Activated CD4-positive, alpha-beta T cell treated with anti-CD3 and anti-CD28 coated beads, Interleukin-2, amount 10 ng/mL, durations not matched to agents 7 days and 5 days (primary cell): ENCODE results near the gene CDC42EP3. TPM values are rescaled to one million over a fixed set of nuclear protein-coding genes. Genes with fewer than 3 reads are reported as not detected.
A peak's percentile ranks its signal among the peaks of the same experiment; 100 is the strongest.

ENCODE experiments used
- CTCF ChIA-PET: fragments of 350-600 bp; sonication (Branson Sonifier 250); formaldehyde crosslinking; loops from one replicate; lab custom pipeline; 2021; ENCODE audit warnings: antibody characterized with exemption; lab: Charles Lee
- POLR2A ChIA-PET: fragments of 350-600 bp; sonication (Branson Sonifier 250); formaldehyde crosslinking; loops from one replicate; lab custom pipeline; 2021; ENCODE audit warnings: antibody characterized with exemption; lab: Charles Lee
- DNase-seq: peaks from one replicate; pipeline ENCODE4 v3.0.0-alpha.2; 2020
- H3K27ac Mint-ChIP-seq: one replicate; pipeline ENCODE4 v1.8.0; 2021; ENCODE audit warnings: mild to moderate bottlenecking, moderate library complexity, mixed read lengths
- H3K27me3 Mint-ChIP-seq: one replicate; pipeline ENCODE4 v1.8.0; 2021; ENCODE audit warnings: mixed read lengths
- H3K36me3 Mint-ChIP-seq: one replicate; pipeline ENCODE4 v1.8.0; 2021; ENCODE audit warnings: low read depth, mixed read lengths
- H3K4me1 Mint-ChIP-seq: one replicate; pipeline ENCODE4 v1.8.0; 2021; ENCODE audit warnings: mixed read lengths
- H3K4me3 Mint-ChIP-seq: one replicate; pipeline ENCODE4 v1.8.0; 2021; ENCODE audit warnings: mild to moderate bottlenecking, moderate library complexity, mixed read lengths
- H3K9me3 Mint-ChIP-seq: one replicate; pipeline ENCODE4 v1.8.0; 2021; ENCODE audit warnings: mixed read lengths
- total RNA-seq, 2 experiments: library from RNA; stranded (reverse); gene quantifications; one replicate each; pipeline ENCODE4 v1.2.3, GENCODE V29; 2021

Gene CDC42EP3
- total RNA-seq, 2 experiments from 2014 or later = 28.2 to 39.8 TPM

DNA sequence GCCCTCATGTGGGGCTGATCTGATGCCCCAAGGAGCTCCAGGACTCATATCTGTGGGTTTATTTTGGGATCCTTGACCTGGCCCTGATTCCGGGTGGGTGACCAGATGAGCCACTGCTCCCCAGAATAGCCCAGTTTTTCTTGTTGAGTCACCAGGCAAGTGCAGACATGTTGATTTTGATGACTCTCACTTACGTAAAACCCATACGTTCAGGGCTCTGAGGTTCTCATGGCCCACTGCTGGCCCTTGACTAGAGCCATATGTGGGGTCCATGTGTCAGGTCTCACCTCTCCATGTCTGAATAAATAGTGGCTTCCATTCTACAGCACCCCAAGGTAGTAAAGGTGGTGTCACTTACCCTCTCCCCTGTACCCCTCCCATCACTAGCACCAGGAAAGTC is 41.9 kb downstream of the CDC42EP3 start:
- Mint-ChIP-seq H3K9me3 (peaks cover 4% of the 10 kb centered on the region), H3K27ac (no peak overlapping the region), H3K4me1 (peaks cover 55% of the 10 kb centered on the region), H3K4me3 (no peak overlapping the region), H3K36me3 (peaks cover 7% of the 10 kb centered on the region), H3K27me3 (no peaks in the 10 kb centered on the region)
- CTCF ChIA-PET = no interaction called here
- no peak for DNase-seq
- POLR2A ChIA-PET = no interaction called here

- ChIA-PET POLR2A (no interaction called here), CTCF (interaction anchor here (1.1 kb wide), 1 partner anchor 12 kb away, joined by 3 read pairs; no protein-coding TSS in a partner anchor)
- peaks cover 10% of the 10 kb centered on the region for H3K36me3 Mint-ChIP-seq
Measured at GRCh38 chr2:37627710-37628109, 43.7 kb downstream of the CDC42EP3 start.

GRCh38 chr2:37625796-37626571 is 45.5 kb downstream of the CDC42EP3 start:
- H3K4me1 Mint-ChIP-seq = peaks cover 56% of the 10 kb centered on the region
- H3K36me3 Mint-ChIP-seq = peaks cover 11% of the 10 kb centered on the region

More at GRCh38 chr2:37627710-37628109, 43.7 kb downstream of the CDC42EP3 start:
- Mint-ChIP-seq H3K4me3 (no peak overlapping the region), H3K4me1 (peaks cover 61% of the 10 kb centered on the region), H3K9me3 (peaks cover 4% of the 10 kb centered on the region), H3K27ac (no peak overlapping the region), H3K27me3 (no peaks in the 10 kb centered on the region)
- DNase-seq = no peak

DNA sequence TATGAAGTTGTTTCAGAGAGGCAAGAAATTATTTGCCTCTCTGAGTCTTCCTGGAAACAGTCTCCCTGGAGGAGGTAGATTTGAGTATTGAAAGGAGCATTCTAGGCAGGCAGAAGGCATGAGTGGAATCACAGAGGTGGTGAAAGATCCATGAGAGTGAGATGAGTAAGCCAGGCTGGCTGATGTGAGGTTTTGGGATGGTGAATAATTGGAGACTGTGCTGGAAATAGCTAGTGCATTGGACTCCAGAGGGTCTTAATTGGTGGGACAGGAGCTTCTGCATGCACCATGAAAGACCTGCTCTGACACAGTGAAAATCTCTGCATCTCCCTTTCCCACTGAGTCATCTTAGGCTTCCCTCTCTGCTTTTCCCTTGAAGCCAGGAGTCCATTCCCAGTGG is 46.3 kb downstream of the CDC42EP3 start:
- Mint-ChIP-seq H3K4me1 (peaks cover 49% of the 10 kb centered on the region), H3K27me3 (no peaks in the 10 kb centered on the region), H3K36me3 (peaks cover 12% of the 10 kb centered on the region), H3K27ac (peak overlapping the region; percentile 89), H3K9me3 (peaks cover 14% of the 10 kb centered on the region), H3K4me3 (no peak overlapping the region)
- CTCF ChIA-PET = interaction anchor here (0.6 to 1.7 kb wide), 2 partner anchors 9 to 18 kb away, joined by 3 to 4 read pairs; no protein-coding TSS in a partner anchor
- POLR2A ChIA-PET = no interaction called here
- no peak for DNase-seq

More at GRCh38 chr2:37625796-37626571, 45.5 kb downstream of the CDC42EP3 start:
- H3K27me3 Mint-ChIP-seq = no peaks in the 10 kb centered on the region
- H3K9me3 Mint-ChIP-seq = peaks cover 10% of the 10 kb centered on the region
- peak; percentile 69 for DNase-seq
- CTCF ChIA-PET = interaction anchor here (1.0 to 1.7 kb wide), 2 partner anchors 10 to 67 kb away, joined by 3 to 4 read pairs; no protein-coding TSS in a partner anchor
- peak overlapping the region; percentile 89 for H3K27ac Mint-ChIP-seq
- H3K4me3 Mint-ChIP-seq = peak overlapping the region; percentile 35
- POLR2A ChIA-PET = no interaction called here

- ChIA-PET CTCF (interaction anchor here (0.6 to 2.5 kb wide), 9 partner anchors 8 to 253 kb away, joined by 3 to 12 read pairs (median 3); no protein-coding TSS in a partner anchor), POLR2A (interaction anchor here (1.8 kb wide), 1 partner anchor 38 kb away, joined by 5 read pairs; no protein-coding TSS in a partner anchor)
- Mint-ChIP-seq H3K27me3 (no peaks in the 10 kb centered on the region), H3K27ac (peak overlapping the region; percentile 89), H3K4me1 (peaks cover 45% of the 10 kb centered on the region), H3K36me3 (peaks cover 12% of the 10 kb centered on the region), H3K9me3 (peaks cover 14% of the 10 kb centered on the region), H3K4me3 (peak overlapping the region; percentile 5)
- DNase-seq = no peak
Measured at GRCh38 chr2:37623971-37624900, 47.2 kb downstream of the CDC42EP3 start.

DNA sequence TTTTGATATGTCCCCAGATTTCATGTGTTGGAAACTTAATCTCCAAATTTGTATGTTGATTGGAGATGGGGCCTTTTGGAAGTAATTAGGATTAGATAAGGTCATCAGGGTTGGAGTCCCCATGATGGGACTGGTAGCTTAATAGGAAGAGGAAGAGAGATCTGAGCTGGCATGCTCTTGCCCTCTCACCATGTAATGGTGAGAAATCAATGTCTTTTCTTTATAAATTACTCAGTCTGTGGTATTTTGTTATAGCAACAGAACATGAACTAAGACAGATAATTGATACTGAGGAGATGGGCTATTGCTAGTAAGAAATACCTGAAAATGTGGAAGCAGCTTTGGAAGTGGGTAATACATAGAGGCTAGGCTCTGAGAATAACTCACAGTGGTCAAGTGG is 48.0 kb downstream of the CDC42EP3 start:
- CTCF ChIA-PET = interaction anchor here (0.6 to 2.5 kb wide), 9 partner anchors 9 to 226 kb away, joined by 3 to 12 read pairs (median 3); no protein-coding TSS in a partner anchor
- peak overlapping the region; percentile 50 for H3K27ac Mint-ChIP-seq
- H3K9me3 Mint-ChIP-seq = peaks cover 14% of the 10 kb centered on the region
- POLR2A ChIA-PET = interaction anchor here (1.8 kb wide), 1 partner anchor 37 kb away, joined by 5 read pairs; no protein-coding TSS in a partner anchor
- H3K4me1 Mint-ChIP-seq = peaks cover 45% of the 10 kb centered on the region
- H3K36me3 Mint-ChIP-seq = peaks cover 12% of the 10 kb centered on the region
- H3K27me3 Mint-ChIP-seq = no peaks in the 10 kb centered on the region
- H3K4me3 Mint-ChIP-seq = no peak overlapping the region
- DNase-seq = no peak

- Mint-ChIP-seq H3K4me3 (no peak overlapping the region), H3K27me3 (no peaks in the 10 kb centered on the region), H3K4me1 (peaks cover 48% of the 10 kb centered on the region), H3K27ac (no peak overlapping the region), H3K9me3 (peaks cover 14% of the 10 kb centered on the region), H3K36me3 (peaks cover 14% of the 10 kb centered on the region)
- DNase-seq = no peak
- ChIA-PET CTCF (interaction anchor here (0.6 to 2.5 kb wide), 5 partner anchors 9 to 33 kb away, joined by 3 to 12 read pairs (median 4); no protein-coding TSS in a partner anchor), POLR2A (interaction anchor here (1.8 kb wide), 1 partner anchor 36 kb away, joined by 5 read pairs; no protein-coding TSS in a partner anchor)
Measured at GRCh38 chr2:37622450-37623100, 48.9 kb downstream of the CDC42EP3 start.

DNA sequence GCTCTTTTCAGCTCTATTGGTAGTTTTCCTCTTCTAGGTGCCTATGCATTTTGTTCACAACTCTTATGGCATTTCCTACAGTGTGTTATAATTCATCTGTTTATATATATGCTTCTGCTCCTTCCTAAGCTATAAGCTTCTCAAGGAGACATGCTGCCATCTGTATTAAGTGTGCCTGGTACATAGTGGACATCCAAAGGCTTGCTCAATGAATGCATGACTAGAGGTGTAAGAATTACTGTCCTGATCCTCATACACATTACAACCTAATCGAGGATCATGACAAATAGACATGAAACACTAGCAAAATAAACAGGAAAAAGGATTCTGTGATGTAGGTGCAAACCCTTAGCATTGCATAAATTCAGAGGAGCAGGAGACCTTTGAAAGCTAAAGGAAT is 50.2 kb downstream of the CDC42EP3 start:
- POLR2A ChIA-PET = interaction anchor here (0.7 kb wide), 1 partner anchor 355 kb away, joined by 5 read pairs; no protein-coding TSS in a partner anchor
- Mint-ChIP-seq H3K4me3 (no peak overlapping the region), H3K36me3 (peaks cover 21% of the 10 kb centered on the region), H3K4me1 (peaks cover 50% of the 10 kb centered on the region), H3K9me3 (peaks cover 21% of the 10 kb centered on the region), H3K27ac (no peak overlapping the region), H3K27me3 (no peaks in the 10 kb centered on the region)
- DNase-seq = no peak
- CTCF ChIA-PET = interaction anchor here (1.2 to 1.5 kb wide), 2 partner anchors 13 to 14 kb away, joined by 3 to 7 read pairs; no protein-coding TSS in a partner anchor

DNA sequence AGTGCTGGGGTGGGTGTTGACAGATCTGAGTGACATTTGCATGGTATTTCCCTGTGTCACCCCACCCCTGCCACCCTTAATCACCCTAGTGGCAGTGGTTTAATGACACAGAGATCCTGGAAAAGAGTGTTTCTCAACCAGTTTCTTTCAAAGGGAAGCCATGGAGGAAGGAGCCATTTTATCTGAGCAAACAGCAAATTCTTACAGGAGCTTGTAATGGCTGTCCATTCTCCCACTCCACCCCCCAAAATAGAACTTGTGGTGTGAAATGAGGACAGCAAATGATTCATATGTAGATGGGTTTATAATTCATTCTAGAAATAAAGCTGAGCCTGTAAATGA is 51.5 kb downstream of the CDC42EP3 start:
- no peak for DNase-seq
- CTCF ChIA-PET = interaction anchor here (0.8 to 2.0 kb wide), 7 partner anchors 9 to 34 kb away, joined by 3 to 7 read pairs (median 4); no protein-coding TSS in a partner anchor
- no peak overlapping the region for H3K4me3 Mint-ChIP-seq
- H3K36me3 Mint-ChIP-seq = peaks cover 20% of the 10 kb centered on the region
- peaks cover 20% of the 10 kb centered on the region for H3K9me3 Mint-ChIP-seq
- no peak overlapping the region for H3K27ac Mint-ChIP-seq
- POLR2A ChIA-PET = no interaction called here
- peaks cover 50% of the 10 kb centered on the region for H3K4me1 Mint-ChIP-seq
- no peaks in the 10 kb centered on the region for H3K27me3 Mint-ChIP-seq

DNA sequence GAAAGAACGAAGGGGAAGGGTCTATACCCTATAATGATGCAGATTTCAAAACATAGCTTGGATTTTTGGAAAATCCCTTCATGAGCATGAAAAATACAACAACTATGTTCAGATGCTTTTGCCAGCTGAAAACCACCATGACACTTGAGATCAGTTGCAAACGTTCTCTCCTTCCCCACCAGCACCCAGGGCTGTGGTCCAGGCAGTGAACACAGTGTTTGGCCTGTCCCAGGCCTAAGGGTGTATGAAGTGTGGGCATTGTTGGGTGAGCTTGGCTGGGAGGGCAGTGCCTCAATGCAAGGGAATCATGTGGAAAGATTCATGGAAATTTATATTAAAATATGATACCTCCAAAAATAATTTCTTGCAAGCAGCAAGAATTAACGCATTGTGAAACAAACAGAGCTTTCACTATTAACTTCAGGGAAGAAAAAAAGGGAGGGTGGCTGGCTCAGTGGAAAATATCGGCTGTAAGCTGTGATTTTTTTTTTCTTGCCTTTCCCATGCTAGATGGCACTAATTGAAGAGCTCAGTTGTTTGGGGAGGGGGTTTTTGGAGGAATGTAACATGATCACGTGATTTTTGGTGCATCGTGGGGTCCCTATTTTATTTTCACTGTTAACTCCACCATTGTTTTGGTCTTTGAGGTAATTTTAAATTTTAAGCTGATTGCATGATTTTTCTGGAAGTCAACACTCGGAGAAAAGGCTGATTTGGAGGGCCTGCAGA is 52.0 kb downstream of the CDC42EP3 start:
- Mint-ChIP-seq H3K27ac (no peak overlapping the region), H3K9me3 (peaks cover 17% of the 10 kb centered on the region), H3K27me3 (no peaks in the 10 kb centered on the region), H3K36me3 (peaks cover 17% of the 10 kb centered on the region), H3K4me3 (no peak overlapping the region), H3K4me1 (peaks cover 49% of the 10 kb centered on the region)
- no peak for DNase-seq
- CTCF ChIA-PET = interaction anchor here (0.7 to 2.0 kb wide), 11 partner anchors 8 to 79 kb away, joined by 3 to 6 read pairs (median 4); no protein-coding TSS in a partner anchor
- POLR2A ChIA-PET = interaction anchor here (0.6 kb wide), 1 partner anchor 65 kb away, joined by 3 read pairs; no protein-coding TSS in a partner anchor

DNA sequence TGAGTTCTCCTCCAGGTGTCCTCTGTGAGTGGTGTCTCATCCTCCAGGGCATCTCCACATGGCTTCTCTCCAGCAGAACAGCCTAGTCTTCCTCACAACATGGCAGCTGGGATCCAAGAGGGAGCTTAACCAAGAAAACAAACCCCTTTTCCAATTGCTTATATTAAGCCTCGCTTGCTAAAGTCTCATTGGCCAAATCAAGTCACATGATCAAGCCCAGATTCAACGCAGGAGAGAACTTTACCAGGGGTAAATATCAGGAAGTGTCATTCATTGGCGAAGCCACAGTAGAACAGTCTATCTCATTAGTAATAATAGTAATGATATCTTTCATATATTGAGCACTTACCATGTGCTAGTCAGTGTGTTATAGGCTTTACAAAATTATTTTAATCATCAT is 53.1 kb downstream of the CDC42EP3 start:
- Mint-ChIP-seq H3K27me3 (no peaks in the 10 kb centered on the region), H3K4me1 (peaks cover 43% of the 10 kb centered on the region)
- CTCF ChIA-PET = interaction anchor here (0.7 to 2.0 kb wide), 10 partner anchors 8 to 163 kb away, joined by 3 to 6 read pairs (median 4); no protein-coding TSS in a partner anchor

More for the DNA sequence above, 53.1 kb downstream of the CDC42EP3 start:
- POLR2A ChIA-PET = no interaction called here
- no peak overlapping the region for H3K27ac Mint-ChIP-seq
- no peak for DNase-seq
- H3K36me3 Mint-ChIP-seq = peaks cover 15% of the 10 kb centered on the region
- H3K9me3 Mint-ChIP-seq = peaks cover 17% of the 10 kb centered on the region
- no peak overlapping the region for H3K4me3 Mint-ChIP-seq
